Stimulated activated CD8-positive, alpha-beta memory T cell treated with anti-CD3 and anti-CD28 coated beads, Interleukin-7, amount 100 ng/mL, for 1 hour (primary cell): Measurements from ENCODE around the gene LRRC10B.

ENCODE experiments used
- DNase-seq, 2 donors: peaks; one replicate each; pipeline ENCODE4 v3.0.0-alpha.2; 2020; ENCODE audit warnings: low read depth in 2 of 2

Gene LRRC10B

DNA sequence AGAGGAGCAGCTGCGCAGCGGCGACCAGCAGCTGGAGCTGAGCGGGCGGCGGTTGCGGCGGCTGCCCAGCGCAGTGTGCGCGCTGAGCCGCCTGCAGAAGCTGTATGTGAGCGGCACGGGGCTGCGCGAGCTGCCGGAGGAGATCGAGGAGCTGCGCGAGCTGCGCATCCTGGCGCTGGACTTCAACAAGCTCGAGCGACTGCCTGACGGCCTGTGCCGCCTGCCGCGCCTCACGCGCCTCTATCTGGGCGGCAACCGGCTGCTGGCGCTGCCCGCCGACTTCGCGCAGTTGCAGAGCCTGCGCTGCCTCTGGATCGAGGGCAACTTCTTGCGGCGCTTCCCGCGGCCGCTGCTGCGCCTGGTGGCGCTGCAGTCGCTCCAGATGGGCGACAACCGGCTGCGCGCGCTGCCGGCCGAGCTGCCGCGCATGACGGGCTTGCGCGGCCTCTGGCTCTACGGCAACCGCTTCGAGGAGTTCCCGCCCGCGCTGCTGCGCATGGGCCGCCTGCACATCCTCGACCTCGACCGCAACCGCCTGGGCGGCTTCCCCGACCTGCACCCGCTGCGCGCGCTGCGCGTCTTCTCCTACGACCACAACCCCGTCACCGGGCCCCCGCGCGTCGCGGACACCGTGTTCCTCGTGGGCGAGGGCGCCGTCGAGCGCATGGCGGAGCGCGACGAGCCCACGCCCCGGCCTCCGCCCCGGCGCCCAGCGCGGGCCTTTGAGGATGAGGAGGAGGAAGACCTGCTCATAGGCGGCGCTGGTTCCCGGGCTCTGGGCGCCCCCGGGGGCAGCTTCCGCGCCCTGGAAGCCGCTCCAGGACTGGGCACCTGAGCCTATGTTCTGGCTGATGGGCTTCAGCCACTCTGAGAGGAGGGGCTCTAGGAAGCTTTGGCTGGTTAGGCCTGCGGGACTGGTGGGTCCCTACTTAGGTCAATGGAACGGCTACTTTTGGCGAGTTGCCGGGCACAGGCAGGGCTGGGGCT lies 787 bp downstream of the LRRC10B start:
- no peak for DNase-seq

DNA sequence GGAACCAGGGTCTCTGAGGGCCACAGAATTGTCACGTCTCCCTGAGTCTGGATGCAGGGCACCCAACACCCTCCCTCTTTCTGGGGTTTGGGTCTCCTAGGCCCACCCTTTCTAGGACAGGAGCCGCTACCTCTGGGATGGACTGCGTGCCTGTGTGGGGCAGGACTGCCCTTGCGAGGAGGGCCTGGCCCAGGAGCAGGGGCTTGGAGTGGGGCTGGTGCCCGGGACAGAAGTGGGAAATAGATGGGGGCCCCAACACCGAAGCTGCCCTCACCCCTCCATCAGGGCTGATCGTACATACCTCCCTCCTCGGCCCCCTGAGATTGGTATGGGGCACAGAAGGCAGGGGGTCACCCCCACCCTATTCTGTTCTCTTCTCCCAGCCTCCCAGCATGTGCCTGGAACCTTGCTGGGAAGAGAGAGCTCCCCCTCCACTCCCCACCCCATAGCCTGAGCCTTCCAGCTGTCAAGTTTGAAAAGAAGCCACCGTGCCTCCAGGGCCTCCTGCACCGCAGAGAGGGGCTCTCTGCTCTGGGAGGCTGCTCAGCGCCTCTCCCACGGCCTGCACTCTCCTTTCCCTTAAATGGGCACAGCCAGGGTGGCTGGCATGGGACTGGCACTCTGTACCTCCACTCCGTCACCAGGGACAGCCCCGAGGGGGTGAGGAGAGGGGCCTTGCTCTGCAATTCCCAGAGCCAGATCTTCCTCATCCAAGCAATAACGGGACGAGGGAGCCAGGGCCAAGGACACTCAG lies 1.8 kb downstream of the LRRC10B start:
- DNase-seq, result no peak

DNA sequence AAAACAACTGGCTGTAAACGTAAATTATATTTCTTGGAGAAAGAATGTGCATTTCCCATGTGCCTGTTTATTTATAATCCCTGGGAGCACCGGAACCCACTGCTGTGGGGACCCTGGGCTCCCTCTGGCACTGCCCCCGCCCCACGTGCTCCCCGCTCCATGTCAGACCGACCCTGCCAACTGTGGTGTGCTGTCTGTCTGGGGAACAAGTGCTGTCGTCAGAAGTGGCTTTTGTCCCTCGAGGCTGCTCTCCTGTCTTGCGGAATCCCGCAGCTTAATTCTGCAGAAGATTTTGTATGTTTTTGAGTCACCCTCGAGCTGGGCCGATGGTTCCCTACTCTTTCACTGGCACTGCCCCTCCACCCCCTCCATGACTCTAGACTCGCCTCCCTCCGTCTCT lies 2.4 kb downstream of the LRRC10B start:
- no peak for DNase-seq

DNA sequence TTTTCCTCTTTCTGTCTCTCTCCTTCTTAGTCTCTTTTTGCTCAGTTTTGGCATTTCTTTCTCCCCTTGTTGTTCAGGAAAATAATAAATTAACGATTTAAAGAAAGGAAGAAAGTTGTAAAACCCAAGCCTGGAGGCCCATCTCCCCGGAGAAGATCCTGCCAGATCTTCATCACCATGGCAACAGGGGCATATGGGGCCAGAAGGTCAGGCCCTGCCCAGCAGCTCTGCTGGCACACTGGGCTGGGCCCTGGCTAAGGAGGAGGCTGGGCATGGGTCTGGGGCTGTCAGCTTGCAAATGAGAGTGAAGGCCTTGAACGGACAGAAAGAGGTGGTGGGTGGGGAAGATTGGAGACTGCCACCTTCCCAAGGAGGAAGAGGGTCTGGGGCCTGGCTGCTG lies 2.8 kb downstream of the LRRC10B start:
- DNase-seq, result no peak

DNA sequence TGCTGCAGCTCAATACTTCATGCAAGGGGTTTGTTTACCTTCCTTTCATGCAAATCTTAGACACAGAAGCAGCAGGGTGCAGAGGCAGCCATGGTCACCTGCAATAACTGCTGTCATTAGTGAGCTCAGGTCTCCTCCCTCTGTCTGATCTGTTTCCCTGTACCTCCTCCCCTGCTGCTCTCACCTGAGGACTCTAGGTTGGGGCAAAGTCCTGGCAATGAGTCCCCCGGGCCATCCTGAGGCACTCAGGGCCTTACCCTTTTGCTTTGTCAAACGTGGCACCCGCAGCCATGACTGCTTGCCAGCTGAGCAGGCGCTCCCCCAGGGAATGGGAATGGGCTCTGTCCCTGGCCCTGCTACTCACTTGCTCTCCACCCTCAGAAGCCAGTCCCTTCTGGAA lies 3.9 kb downstream of the LRRC10B start:
- no peak for DNase-seq

DNA sequence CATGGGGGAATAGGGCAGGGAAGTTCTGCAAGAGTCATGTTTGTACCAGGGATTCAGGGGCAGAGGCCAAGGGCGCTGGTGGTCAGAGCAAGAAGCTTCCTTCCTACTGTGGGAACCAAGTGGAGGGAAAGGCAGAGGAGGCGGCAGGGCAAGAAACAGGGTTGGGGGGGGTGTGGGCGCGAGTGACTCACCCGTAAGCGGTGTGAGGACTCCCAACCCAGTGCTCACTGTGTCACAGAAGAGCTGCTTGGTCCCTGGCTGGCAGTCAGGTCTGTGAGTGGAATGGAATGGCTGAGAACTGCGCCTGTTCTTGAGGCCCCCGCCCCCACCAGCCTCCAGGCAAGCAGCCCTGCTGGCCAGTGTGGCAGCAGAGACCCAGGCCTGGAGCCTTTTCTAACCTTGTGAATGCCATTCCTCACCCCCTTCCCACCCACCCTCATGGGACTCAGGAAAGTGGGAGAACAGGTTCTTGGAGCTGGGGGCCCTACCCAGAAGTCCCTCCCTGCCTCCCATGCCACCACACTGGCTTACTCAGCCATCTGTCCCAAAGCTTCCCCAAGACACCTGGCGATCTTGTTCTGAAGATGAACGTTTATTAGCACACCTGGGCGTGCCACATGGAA lies 4.7 kb downstream of the LRRC10B start:
- DNase-seq, result no peak

DNA sequence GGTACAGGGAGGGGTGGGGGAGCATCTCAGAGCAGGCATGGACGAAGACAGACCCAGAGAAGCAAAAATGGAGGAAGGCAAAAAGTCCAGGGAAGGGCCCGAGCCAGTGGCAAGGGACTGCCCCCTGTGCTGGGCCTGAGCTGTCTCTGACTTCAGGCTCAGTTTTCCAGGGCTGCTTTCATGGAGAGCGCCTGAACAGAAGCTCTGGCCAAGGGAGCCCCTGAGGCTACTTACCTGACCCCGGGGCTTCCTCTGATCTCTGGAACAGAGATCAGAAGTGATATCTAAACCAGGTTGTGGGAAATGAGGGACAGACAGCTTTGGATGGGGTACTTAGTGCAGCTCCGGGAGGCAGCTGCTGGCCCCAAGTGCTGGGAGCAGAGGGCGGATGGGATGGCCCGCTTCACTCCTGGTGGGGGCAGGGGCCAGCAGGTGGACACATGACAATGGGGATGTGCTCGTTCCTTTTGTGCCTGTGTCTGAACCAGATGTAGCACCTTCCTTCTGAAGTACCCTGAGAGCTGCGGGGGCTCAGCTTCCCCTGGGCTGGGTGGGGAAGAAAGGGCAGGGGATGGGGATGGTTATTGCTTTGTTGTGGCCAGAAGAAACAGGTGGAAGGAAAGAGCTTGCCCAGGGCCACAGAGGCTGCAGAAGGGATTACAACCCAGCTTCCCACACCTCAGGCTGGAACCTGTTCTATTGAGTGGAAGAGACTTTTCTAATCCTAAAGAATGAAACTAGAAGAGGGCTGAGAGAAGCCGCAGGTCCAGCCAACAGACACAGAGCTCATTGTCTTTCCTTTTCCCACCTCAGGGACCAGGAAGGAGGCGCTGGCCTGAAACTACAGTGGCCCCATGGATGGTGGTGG lies 5.7 kb downstream of the LRRC10B start:
- DNase-seq, result no peak

DNA sequence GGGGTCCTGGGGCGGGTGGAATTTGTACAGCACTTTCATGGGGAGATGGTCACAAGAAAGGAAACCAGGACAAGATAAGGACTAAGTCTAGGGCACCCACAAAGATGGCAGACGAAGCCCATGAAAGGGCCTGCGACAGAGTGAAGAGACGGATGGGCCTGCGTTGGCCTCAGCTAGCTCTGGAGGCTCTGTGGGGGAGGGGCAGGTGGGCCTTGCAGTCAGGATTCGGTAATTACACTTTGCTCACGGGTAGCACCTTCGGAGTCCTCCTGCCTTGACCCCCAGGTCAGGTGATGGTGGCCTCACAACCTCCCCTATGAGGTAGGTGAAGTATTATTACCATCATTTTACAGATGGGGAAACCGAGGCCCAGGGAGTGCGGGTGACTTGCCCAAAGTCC lies 7.1 kb downstream of the LRRC10B start:
- DNase-seq, result no peak

DNA sequence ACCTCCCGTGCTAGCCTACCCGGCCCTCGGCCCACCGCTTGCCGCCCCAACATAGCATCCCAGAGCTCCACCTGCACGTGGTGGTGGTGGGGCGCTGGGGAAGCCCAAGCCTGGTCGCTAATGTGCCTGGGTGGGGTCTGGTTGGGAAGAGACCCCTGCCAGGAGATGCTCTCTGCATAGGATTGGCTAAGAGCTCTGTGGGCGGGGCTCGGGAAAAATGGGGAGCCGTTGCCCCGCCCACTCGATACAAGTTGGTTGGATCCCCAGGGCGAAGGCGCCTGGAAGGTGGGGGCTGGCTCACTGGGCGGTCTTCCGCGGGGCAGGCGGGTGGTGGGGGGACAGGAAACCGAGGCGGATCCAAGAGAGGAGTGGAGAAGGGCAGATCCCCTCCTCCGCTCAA lies 7.6 kb downstream of the LRRC10B start:
- no peak for DNase-seq

DNA sequence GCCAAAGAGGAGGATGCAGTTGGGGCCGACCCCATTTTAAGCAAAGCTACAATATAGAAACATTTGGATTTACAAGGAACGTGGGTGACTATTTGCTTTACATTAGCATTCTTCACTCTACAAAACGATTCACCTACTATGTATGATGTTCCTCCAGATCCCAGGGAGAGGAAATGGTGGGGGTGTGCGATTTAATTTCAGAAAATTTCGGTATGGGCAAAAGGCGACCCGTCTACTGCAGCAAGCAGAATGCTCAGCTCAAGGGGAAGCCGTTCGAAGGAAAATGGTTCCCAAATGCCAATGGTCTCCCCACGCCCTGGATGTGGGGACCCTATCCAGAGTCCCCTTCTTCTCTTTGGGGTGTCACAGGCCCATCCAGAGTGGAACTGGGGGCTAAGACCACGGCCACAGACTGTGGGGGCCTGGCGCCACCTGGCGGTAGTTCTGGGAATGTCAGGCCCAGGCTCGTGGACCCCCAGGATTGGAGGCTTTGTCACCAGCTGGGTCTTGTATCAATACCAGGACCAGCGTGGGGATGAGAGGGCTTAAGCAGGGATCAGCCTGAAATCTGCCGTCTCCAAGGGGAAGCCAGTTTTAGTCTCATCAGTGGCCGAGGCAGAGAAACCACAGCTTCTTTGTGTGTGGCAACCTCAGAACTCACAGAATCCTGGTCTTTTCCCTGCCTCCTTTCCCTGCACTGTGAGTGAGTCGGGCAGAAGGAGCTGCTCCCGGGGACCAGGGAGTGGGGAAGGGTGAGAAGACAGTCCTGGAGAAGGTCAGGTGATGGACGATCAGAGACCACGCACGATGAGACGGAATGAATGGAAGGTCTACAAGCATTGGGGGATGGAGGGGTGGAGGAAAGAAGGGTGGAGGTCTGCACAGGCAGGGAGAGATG lies 8.4 kb downstream of the LRRC10B start:
- peak; percentile 28 to 40 for DNase-seq

DNA sequence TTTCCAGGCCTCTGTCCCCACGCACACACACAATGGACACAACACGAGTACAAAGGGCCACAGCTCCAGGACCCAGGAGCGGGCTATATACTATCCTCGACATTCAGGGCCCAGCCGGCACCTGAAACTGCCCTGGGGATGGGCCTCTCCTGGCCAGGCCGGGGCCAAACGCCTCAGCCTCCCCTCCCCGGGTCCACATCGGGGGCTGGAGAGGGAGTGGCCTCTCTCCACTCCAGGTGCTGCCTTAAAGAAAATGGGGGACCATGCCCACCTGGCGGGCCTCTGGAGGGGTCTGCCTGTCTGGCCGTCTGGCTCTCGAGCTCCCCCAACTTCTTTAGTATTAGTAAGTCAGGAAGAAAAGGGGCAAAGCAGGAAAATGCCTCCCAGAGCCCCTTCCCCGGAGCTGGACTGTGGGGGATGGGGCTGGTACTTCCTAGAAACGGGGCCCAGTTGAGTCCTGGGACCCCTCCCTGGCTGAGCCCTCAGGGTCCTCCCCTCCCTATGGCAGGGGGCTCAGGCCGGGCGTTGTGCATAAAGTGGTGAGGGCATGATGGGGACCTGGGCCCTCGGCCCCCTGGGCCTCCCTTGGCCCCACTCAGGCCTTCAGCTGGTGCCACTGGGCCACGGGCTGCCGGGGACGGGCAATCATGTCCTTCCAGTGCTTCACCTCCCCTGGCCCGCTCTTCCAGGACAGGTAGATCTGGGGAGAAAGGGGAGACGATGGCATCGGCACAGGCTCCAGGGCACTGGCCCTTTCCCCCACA lies 9.7 kb downstream of the LRRC10B start:
- no peak for DNase-seq

DNA sequence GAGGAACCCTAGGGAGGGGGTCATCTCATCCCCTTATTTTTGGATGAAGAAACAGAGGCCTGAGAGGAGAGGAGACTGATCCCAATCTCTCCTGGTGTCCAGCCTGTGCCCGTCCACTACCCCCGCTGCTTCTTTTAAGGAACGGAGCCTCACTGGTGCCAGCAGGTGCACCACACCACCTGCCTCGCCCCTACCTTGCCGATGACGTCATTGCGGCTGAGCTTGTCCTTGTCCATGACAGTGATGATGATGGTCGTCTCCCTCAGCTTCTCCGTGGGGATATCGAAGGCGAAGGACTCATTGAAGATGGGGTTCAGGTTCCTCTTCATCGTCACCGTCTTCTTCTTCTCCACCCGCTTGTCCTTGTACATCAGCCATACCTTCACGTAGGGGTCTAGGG lies 14.3 kb downstream of the LRRC10B start:
- DNase-seq, result no peak

DNA sequence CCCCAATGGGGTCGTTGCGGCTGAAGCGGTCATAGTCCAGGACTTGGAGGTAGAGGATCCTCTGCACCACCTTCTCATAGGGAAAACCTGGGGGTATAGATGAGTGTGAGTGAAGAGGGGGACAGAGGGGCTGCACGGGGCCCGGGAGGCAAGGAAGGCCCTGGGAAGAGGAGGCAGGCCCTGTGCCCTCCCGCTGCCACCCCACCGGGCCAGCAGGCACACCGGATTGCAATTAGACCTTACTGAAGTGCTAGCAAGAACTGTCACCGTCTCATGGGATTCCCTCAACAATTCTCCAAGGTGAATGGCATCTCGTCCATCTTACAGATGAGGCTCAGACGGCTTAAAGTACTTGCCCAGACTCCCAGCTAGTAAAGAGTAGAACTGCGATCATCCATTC lies 15.9 kb downstream of the LRRC10B start:
- no peak for DNase-seq

DNA sequence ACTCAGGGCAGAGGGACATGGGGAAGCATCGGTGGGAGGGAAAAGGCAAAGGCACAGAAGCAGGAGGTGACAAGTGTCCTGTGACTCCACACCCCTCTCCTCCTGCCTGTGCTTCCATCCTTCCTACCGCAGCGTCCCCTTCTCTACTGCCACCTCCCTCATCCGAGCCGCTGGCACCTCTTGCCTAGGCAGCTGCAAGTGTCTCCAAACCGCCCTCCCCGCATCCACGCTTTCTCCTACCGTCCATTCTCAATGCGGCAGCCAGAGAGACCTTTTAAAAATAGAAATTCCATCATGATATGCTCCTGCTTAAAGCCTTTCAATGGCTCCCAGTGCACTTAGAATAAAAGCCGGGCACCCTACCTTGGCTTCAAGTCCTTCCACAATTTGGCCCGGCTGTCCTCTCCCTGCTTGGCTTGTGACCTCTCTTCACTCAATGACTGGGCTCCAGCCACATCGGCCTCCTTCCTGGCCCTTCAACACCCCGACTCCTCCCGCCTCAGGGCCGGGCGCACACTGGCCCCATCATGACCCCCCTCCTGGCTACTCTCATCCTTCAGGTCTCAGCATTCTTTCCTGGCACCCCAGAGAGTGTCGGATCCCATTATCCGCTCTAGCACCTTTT lies 16.5 kb downstream of the LRRC10B start:
- no peak for DNase-seq

DNA sequence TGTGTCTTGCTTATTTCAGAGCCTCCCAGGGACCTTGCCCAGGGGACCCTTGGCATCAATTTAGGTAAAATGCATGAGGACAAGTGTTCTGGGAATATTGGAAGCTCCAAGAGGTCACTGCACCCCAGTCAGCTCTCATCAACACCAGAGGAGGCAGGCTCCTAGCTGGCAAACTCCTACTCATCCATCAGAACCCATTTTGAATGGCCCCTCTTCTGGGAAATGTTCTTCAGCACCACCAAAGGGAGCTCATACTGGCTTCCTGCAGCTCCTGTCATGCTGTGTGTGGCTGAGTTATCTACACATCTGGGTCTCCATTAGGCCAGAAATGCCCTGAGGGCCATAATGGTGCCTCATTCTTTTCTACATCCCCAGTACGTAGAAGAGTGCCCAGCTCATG lies 17.7 kb downstream of the LRRC10B start:
- DNase-seq, result no peak

DNA sequence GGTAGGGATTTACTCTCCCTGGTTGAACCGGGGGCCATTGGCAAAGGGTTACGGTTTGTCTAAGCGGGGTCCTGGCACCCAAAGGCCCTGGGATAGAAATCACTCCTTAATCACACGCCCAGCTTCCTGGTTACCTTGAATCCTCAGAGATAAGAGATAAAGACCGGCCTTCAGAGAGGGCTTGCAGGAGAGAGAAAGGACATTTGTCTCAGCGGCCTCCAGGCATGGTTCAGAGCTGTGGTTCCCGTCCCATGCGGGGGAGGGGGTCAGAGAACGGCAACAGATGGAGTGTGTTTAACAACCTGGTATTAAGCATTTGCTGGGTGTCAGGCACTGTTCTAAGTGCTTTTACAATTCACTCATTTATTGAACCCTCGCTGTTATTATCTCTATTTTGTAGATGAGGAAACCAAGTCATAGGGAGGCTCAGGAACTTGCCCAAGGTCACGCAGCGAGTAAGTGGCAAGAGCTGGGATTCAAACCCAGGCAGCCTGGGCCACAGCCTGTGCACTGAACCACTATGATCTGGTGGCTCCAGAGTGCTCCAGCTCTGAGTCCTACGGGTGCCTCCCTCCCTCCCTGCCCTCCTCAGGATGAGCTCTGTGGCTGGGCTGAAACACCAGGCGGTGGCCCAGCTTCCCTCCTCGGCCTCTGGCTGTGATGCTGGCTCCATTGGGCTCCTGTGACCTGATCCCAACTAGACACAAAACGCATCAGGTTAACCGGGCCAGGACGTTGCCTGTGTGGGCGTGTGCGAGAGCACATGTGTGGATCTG lies 18.6 kb downstream of the LRRC10B start:
- no peak for DNase-seq

DNA sequence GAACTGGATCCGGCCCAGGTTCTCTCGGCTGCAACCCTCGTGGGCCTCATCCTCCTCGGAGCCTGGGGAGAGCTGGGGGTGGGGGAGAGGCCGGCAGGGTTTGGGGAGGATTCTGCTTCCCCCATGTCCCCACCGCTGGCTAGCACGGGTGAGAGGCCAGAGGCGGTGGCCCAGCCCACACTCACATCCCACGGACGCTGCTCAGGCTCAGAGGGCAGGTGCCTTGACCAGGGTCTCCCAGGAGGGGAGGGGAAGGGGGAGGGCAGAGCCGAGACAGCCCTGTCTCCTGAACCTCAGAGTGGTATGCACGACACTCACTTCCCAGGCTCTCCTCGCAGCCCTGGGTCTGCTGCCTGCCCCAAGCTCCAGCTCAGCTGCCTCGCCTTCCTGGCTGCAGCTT lies 19.6 kb downstream of the LRRC10B start:
- no peak for DNase-seq

DNA sequence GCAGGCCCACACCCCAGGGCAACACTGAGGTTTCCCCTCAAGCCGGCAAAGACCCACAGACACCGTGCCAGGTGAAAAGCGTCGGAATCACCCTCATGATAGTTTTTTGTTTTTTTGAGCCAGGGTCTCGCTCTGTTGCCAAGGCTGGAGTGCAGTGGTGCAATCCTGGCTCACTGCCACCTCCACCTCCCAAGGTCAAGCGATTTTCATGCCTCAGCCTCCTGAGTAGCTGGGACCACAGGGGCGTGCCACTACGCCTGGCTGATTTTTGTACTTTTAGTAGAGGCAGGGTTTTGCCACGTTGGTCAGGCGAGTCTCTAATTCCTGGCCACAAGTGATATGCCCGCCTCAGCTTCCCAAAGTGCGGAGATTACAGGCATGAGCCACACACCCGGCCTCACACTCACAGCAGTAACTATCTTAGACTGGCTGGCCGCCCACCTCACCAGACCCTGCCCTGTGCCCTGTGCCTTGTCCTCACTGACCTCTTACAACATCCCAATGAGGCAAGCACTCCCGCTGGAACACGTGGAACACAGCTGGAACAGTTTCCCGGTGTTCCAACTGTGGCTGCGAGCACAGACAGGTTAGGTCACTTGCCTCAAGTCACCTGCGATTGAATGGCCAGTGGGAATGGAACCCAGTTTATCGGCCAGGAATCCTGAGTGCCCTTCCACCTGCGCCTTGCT lies 21.1 kb downstream of the LRRC10B start:
- DNase-seq, result no peak
